B cell (primary cell): ENCODE measurements around the gene PCDH9.

ENCODE experiments used
- EZH2 ChIP-seq: IDR thresholded peaks from 2 replicates; pipeline ENCODE4 v1.6.1; 2012; ENCODE audit warnings: borderline replicate concordance, low read depth, mild to moderate bottlenecking, moderate library complexity, low read length; ENCODE audit not compliant: insufficient read depth, poor library complexity, severe bottlenecking
- TF ChIP-seq, protein P1 (sequence below): fragments of 200-600 bp; IDR thresholded peaks from one replicate; pipeline ENCODE4 v1.8.0; 2022; ENCODE audit warnings: antibody characterized with exemption, mild to moderate bottlenecking

DNA sequence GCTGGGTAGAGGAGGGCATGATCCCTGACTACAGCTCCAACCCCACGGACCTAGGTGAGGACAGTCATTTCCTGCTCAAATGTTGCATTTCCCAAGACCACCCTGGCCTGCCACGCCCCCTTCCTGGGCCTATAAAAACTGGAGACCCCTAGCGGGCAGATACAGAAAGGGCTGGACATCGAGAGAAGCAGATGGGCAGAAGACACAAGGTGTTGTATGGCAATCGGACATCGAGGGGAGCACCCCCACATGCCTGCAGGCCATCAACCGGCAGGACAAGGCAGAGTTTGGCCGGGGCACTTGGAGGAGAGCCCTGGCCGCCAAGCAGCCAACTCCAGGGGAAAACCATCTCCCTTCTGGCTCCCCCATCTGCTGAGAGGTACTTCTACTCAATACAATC is 746.4 kb downstream of the PCDH9 start:
- TF ChIP-seq, protein P1, sequence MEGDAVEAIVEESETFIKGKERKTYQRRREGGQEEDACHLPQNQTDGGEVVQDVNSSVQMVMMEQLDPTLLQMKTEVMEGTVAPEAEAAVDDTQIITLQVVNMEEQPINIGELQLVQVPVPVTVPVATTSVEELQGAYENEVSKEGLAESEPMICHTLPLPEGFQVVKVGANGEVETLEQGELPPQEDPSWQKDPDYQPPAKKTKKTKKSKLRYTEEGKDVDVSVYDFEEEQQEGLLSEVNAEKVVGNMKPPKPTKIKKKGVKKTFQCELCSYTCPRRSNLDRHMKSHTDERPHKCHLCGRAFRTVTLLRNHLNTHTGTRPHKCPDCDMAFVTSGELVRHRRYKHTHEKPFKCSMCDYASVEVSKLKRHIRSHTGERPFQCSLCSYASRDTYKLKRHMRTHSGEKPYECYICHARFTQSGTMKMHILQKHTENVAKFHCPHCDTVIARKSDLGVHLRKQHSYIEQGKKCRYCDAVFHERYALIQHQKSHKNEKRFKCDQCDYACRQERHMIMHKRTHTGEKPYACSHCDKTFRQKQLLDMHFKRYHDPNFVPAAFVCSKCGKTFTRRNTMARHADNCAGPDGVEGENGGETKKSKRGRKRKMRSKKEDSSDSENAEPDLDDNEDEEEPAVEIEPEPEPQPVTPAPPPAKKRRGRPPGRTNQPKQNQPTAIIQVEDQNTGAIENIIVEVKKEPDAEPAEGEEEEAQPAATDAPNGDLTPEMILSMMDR = no peak
- TF ChIP-seq EZH2 = no peak
